WTC11 (cell line): Measurements from ENCODE around the gene RBM47. TPM values are rescaled to one million over a fixed set of nuclear protein-coding genes. Genes with fewer than 3 reads are reported as not detected.

Experiments
- ATAC-seq: fragments of 200-7000 bp; cut with Tn5 transposase; 2 replicates; pipeline ENCODE4 v1.10.0; 2021; ENCODE audit warnings: mild to moderate bottlenecking, moderate library complexity
- CTCF ChIA-PET: fragments of 300-600 bp; sonication (Branson Sonifier 250); formaldehyde crosslinking; loops from one replicate; lab custom pipeline; 2021; ENCODE audit warnings: antibody characterized with exemption; lab: Charles Lee
- POLR2A ChIA-PET: fragments of 350-600 bp; sonication (Branson Sonifier 250); formaldehyde crosslinking; loops from one replicate; lab custom pipeline; 2021; ENCODE audit warnings: antibody characterized with exemption; lab: Charles Lee
- DNase-seq: peaks from one replicate; pipeline ENCODE4 v3.0.0; 2021; ENCODE audit warnings: low spot score
- H3K27ac Mint-ChIP-seq: 2 replicates; pipeline ENCODE4 v1.8.0; 2021; ENCODE audit warnings: mixed read lengths
- H3K27me3 Mint-ChIP-seq: 2 replicates; pipeline ENCODE4 v1.8.0; 2021; ENCODE audit warnings: low read depth, mild to moderate bottlenecking, moderate library complexity, mixed read lengths
- H3K36me3 Mint-ChIP-seq: 2 replicates; pipeline ENCODE4 v1.8.0; 2021; ENCODE audit warnings: mixed read lengths
- H3K4me1 Mint-ChIP-seq: 2 replicates; pipeline ENCODE4 v1.8.0; 2022; ENCODE audit warnings: mixed read lengths
- H3K4me3 Mint-ChIP-seq: 2 replicates; pipeline ENCODE4 v1.8.0; 2021; ENCODE audit warnings: mild to moderate bottlenecking, moderate library complexity, mixed read lengths
- H3K9me3 Mint-ChIP-seq: 2 replicates; pipeline ENCODE4 v1.8.0; 2021; ENCODE audit warnings: mixed read lengths
- ATF3 ChIP-seq: sonication (generic); formaldehyde crosslinking; conservative IDR thresholded peaks from 2 replicates; pipeline ENCODE4 v1.8.1; 2022; ENCODE audit warnings: mild to moderate bottlenecking, missing genetic modification reagents
- CREB1 ChIP-seq: sonication (generic); formaldehyde crosslinking; IDR thresholded peaks from 2 replicates; pipeline ENCODE4 v1.8.0; 2023; ENCODE audit warnings: mild to moderate bottlenecking, missing genetic modification reagents
- EMX1 ChIP-seq: fragments of 250-450 bp; sonication (Bioruptor Pico); IDR thresholded peaks from 2 replicates; pipeline ENCODE4 v1.8.0; 2021; ENCODE audit warnings: mild to moderate bottlenecking
- ESRRA ChIP-seq: sonication (generic); formaldehyde crosslinking; IDR thresholded peaks from 2 replicates; pipeline ENCODE4 v1.8.1; 2022; ENCODE audit warnings: mild to moderate bottlenecking, missing genetic modification reagents, borderline replicate concordance
- GABPB1 ChIP-seq: sonication (generic); formaldehyde crosslinking; IDR thresholded peaks from 2 replicates; pipeline ENCODE4 v1.8.1; 2023; ENCODE audit warnings: mild to moderate bottlenecking, missing genetic modification reagents
- IRF2 ChIP-seq: sonication (generic); formaldehyde crosslinking; IDR thresholded peaks from 2 replicates; pipeline ENCODE4 v1.8.0; 2022; ENCODE audit warnings: low read depth, missing genetic modification reagents, borderline replicate concordance
- JAZF1 ChIP-seq: fragments of 250-450 bp; sonication (Bioruptor Pico); IDR thresholded peaks from 2 replicates; pipeline ENCODE4 v1.9.0; 2021; ENCODE audit warnings: moderate library complexity, mild to moderate bottlenecking, inconsistent platforms
- MXD4 ChIP-seq: fragments of 250-450 bp; sonication (Bioruptor Pico); IDR thresholded peaks from 2 replicates; pipeline ENCODE4 v1.8.0; 2021; ENCODE audit warnings: mild to moderate bottlenecking, moderate library complexity, borderline replicate concordance
- NFATC4 ChIP-seq: fragments of 250-450 bp; sonication (Bioruptor Pico); IDR thresholded peaks from 2 replicates; pipeline ENCODE4 v1.9.0; 2021; ENCODE audit warnings: mild to moderate bottlenecking
- NR1H2 ChIP-seq: sonication (generic); formaldehyde crosslinking; IDR thresholded peaks from 2 replicates; pipeline ENCODE4 v1.9.0; 2021; ENCODE audit warnings: mild to moderate bottlenecking, moderate library complexity, missing genetic modification reagents
- RELA ChIP-seq: sonication (generic); formaldehyde crosslinking; IDR thresholded peaks from 2 replicates; pipeline ENCODE4 v1.8.1; 2022; ENCODE audit warnings: missing genetic modification reagents, mild to moderate bottlenecking, borderline replicate concordance
- SP1 ChIP-seq: sonication (generic); formaldehyde crosslinking; conservative IDR thresholded peaks from 2 replicates; pipeline ENCODE4 v1.8.1; 2022; ENCODE audit warnings: missing genetic modification reagents
- TCF7 ChIP-seq: sonication (generic); formaldehyde crosslinking; IDR thresholded peaks from 2 replicates; pipeline ENCODE4 v1.8.0; 2022; ENCODE audit warnings: mild to moderate bottlenecking, low read depth, missing genetic modification reagents, moderate library complexity
- ZBTB21 ChIP-seq: sonication (generic); formaldehyde crosslinking; IDR thresholded peaks from 2 replicates; pipeline ENCODE4 v1.8.1; 2023; ENCODE audit warnings: mild to moderate bottlenecking, missing genetic modification reagents, borderline replicate concordance
- ZBTB43 ChIP-seq: sonication (generic); formaldehyde crosslinking; IDR thresholded peaks from 2 replicates; pipeline ENCODE4 v1.8.1; 2023; ENCODE audit warnings: mild to moderate bottlenecking, missing genetic modification reagents
- ZNF232 ChIP-seq: sonication (generic); formaldehyde crosslinking; IDR thresholded peaks from 2 replicates; pipeline ENCODE4 v1.8.0; 2022; ENCODE audit warnings: mild to moderate bottlenecking, missing genetic modification reagents
- ZNF423 ChIP-seq: fragments of 250-450 bp; sonication (Bioruptor Pico); IDR thresholded peaks from 2 replicates; pipeline ENCODE4 v2.1.2; 2022; ENCODE audit warnings: mild to moderate bottlenecking, moderate library complexity
- ZNF425 ChIP-seq: fragments of 250-450 bp; sonication (Bioruptor Pico); conservative IDR thresholded peaks from 2 replicates; pipeline ENCODE4 v1.9.0; 2021; ENCODE audit warnings: mild to moderate bottlenecking
- total RNA-seq: library from RNA; stranded (reverse); gene quantifications from 3 replicates; pipeline ENCODE4 v1.2.3, GENCODE V29; 2021
- TF ChIP-seq, protein P1 (sequence below): sonication (generic); formaldehyde crosslinking; IDR thresholded peaks from 2 replicates; pipeline ENCODE4 v1.8.1; 2022; ENCODE audit warnings: mild to moderate bottlenecking, missing genetic modification reagents, moderate library complexity, borderline replicate concordance
- TF ChIP-seq, protein P2 (sequence below): fragments of 250-450 bp; sonication (Bioruptor Pico); IDR thresholded peaks from 2 replicates; pipeline ENCODE4 v1.9.0; 2021; ENCODE audit warnings: mild to moderate bottlenecking, borderline replicate concordance
- TF ChIP-seq, protein P3 (sequence below): sonication (generic); formaldehyde crosslinking; IDR thresholded peaks from 2 replicates; pipeline ENCODE4 v1.8.1; 2022; ENCODE audit warnings: mild to moderate bottlenecking, moderate library complexity, missing genetic modification reagents
- TF ChIP-seq, protein P4 (sequence below): sonication (generic); formaldehyde crosslinking; conservative IDR thresholded peaks from 2 replicates; pipeline ENCODE4 v1.8.1; 2023; ENCODE audit warnings: mild to moderate bottlenecking, low read depth, missing genetic modification reagents, moderate library complexity

The RBM47 gene
- total RNA-seq, 1 experiment from 2014 or later: 97.9 TPM

- Mint-ChIP-seq H3K27me3 (no peaks in the 10 kb centered on the region), H3K4me3 (no peak overlapping the region), H3K9me3 (peaks cover 13% of the 10 kb centered on the region), H3K4me1 (peaks cover 62% of the 10 kb centered on the region), H3K27ac (peak overlapping the region; percentile 43), H3K36me3 (peaks cover 21% of the 10 kb centered on the region)
- ChIA-PET CTCF (interaction anchor here (1.0 to 1.7 kb wide), 2 partner anchors 8 to 357 kb away, joined by 3 to 5 read pairs; no protein-coding TSS in a partner anchor), POLR2A (no interaction called here)
- DNase-seq (no peak), ATAC-seq (no peak)
- no peak for TF ChIP-seq IRF2 (CRISPR knock-in tag)
- no peak for TF ChIP-seq ZBTB43 (CRISPR knock-in tag)
- no peak for TF ChIP-seq NR1H2 (CRISPR knock-in tag)
- no peak for TF ChIP-seq ZNF232 (CRISPR knock-in tag)
- no peak for TF ChIP-seq ZNF423 (CRISPR knock-in tag)
- no peak for TF ChIP-seq ESRRA (CRISPR knock-in tag)
- TF ChIP-seq RELA: no peak
- no peak for TF ChIP-seq CREB1
- no peak for TF ChIP-seq NFATC4 (CRISPR knock-in tag)
- TF ChIP-seq EMX1 (CRISPR knock-in tag): no peak
- TF ChIP-seq TCF7: no peak
- no peak for TF ChIP-seq MXD4 (CRISPR knock-in tag)
- TF ChIP-seq ZBTB21 (CRISPR knock-in tag): no peak
- no peak for TF ChIP-seq ZNF425
- no peak for TF ChIP-seq JAZF1 (CRISPR knock-in tag)
- TF ChIP-seq, protein P1, sequence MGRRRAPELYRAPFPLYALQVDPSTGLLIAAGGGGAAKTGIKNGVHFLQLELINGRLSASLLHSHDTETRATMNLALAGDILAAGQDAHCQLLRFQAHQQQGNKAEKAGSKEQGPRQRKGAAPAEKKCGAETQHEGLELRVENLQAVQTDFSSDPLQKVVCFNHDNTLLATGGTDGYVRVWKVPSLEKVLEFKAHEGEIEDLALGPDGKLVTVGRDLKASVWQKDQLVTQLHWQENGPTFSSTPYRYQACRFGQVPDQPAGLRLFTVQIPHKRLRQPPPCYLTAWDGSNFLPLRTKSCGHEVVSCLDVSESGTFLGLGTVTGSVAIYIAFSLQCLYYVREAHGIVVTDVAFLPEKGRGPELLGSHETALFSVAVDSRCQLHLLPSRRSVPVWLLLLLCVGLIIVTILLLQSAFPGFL (CRISPR knock-in tag): no peak
- no peak for TF ChIP-seq SP1
- TF ChIP-seq GABPB1: no peak
These were observed 145.1 kb downstream of the RBM47 start for GRCh38 chr4:40484346-40485090.

- Mint-ChIP-seq H3K27me3 (no peaks in the 10 kb centered on the region), H3K9me3 (peaks cover 13% of the 10 kb centered on the region), H3K4me1 (peaks cover 54% of the 10 kb centered on the region), H3K36me3 (peaks cover 18% of the 10 kb centered on the region), H3K27ac (peak overlapping the region; percentile 79), H3K4me3 (no peak overlapping the region)
- ATAC-seq: peak; percentile 97
- peak; percentile 50 for DNase-seq
- CTCF ChIA-PET: interaction anchor here (1.6 kb wide), 1 partner anchor 236 kb away, joined by 4 read pairs; no protein-coding TSS in a partner anchor
- POLR2A ChIA-PET: interaction anchor here (0.6 kb wide), 1 partner anchor 151 kb away, joined by 4 read pairs; no protein-coding TSS in a partner anchor
- TF ChIP-seq, protein P2, sequence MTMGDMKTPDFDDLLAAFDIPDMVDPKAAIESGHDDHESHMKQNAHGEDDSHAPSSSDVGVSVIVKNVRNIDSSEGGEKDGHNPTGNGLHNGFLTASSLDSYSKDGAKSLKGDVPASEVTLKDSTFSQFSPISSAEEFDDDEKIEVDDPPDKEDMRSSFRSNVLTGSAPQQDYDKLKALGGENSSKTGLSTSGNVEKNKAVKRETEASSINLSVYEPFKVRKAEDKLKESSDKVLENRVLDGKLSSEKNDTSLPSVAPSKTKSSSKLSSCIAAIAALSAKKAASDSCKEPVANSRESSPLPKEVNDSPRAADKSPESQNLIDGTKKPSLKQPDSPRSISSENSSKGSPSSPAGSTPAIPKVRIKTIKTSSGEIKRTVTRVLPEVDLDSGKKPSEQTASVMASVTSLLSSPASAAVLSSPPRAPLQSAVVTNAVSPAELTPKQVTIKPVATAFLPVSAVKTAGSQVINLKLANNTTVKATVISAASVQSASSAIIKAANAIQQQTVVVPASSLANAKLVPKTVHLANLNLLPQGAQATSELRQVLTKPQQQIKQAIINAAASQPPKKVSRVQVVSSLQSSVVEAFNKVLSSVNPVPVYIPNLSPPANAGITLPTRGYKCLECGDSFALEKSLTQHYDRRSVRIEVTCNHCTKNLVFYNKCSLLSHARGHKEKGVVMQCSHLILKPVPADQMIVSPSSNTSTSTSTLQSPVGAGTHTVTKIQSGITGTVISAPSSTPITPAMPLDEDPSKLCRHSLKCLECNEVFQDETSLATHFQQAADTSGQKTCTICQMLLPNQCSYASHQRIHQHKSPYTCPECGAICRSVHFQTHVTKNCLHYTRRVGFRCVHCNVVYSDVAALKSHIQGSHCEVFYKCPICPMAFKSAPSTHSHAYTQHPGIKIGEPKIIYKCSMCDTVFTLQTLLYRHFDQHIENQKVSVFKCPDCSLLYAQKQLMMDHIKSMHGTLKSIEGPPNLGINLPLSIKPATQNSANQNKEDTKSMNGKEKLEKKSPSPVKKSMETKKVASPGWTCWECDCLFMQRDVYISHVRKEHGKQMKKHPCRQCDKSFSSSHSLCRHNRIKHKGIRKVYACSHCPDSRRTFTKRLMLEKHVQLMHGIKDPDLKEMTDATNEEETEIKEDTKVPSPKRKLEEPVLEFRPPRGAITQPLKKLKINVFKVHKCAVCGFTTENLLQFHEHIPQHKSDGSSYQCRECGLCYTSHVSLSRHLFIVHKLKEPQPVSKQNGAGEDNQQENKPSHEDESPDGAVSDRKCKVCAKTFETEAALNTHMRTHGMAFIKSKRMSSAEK (CRISPR knock-in tag): no peak
- TF ChIP-seq EMX1 (CRISPR knock-in tag) (no peak), ATF3 (CRISPR knock-in tag) (no peak)
- TF ChIP-seq, protein P3, sequence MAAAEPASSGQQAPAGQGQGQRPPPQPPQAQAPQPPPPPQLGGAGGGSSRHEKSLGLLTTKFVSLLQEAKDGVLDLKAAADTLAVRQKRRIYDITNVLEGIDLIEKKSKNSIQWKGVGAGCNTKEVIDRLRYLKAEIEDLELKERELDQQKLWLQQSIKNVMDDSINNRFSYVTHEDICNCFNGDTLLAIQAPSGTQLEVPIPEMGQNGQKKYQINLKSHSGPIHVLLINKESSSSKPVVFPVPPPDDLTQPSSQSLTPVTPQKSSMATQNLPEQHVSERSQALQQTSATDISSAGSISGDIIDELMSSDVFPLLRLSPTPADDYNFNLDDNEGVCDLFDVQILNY: no peak
- TF ChIP-seq, protein P4, sequence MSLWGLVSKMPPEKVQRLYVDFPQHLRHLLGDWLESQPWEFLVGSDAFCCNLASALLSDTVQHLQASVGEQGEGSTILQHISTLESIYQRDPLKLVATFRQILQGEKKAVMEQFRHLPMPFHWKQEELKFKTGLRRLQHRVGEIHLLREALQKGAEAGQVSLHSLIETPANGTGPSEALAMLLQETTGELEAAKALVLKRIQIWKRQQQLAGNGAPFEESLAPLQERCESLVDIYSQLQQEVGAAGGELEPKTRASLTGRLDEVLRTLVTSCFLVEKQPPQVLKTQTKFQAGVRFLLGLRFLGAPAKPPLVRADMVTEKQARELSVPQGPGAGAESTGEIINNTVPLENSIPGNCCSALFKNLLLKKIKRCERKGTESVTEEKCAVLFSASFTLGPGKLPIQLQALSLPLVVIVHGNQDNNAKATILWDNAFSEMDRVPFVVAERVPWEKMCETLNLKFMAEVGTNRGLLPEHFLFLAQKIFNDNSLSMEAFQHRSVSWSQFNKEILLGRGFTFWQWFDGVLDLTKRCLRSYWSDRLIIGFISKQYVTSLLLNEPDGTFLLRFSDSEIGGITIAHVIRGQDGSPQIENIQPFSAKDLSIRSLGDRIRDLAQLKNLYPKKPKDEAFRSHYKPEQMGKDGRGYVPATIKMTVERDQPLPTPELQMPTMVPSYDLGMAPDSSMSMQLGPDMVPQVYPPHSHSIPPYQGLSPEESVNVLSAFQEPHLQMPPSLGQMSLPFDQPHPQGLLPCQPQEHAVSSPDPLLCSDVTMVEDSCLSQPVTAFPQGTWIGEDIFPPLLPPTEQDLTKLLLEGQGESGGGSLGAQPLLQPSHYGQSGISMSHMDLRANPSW (CRISPR knock-in tag): no peak
These were observed 146.5 kb downstream of the RBM47 start for GRCh38 chr4:40482985-40483647.
